Vagina (tissue), 2 donors: ENCODE results near the gene USP32. TPM values are rescaled to one million over a fixed set of nuclear protein-coding genes. Genes with fewer than 3 reads are reported as not detected.

Experiments used
- DNase-seq, 2 donors: peaks; one replicate each; pipeline ENCODE4 v3.0.0-alpha.2; 2017; ENCODE audit errors: extremely low spot score in 2 of 2
- H3K27ac ChIP-seq: fragments of 200-600 bp; sonication (generic); one replicate; pipeline ENCODE4 v1.5.1; 2019
- H3K27me3 ChIP-seq: fragments of 200-600 bp; sonication (generic); one replicate; pipeline ENCODE4 v1.5.1; 2019
- H3K36me3 ChIP-seq, 2 donors: fragments of 200-600 bp; sonication (generic); one replicate each; pipeline ENCODE4 v1.5.1; 2017 to 2019
- H3K4me1 ChIP-seq: fragments of 200-600 bp; sonication (generic); one replicate; pipeline ENCODE4 v1.5.1; 2019
- H3K4me3 ChIP-seq, 2 donors: fragments of 200-600 bp; sonication (generic); 1 replicate in 1 of 2; 2 replicates in 1 of 2; pipeline ENCODE4 v1.5.1; 2016 to 2019
- H3K9me3 ChIP-seq: fragments of 200-600 bp; sonication (generic); one replicate; pipeline ENCODE4 v1.5.1; 2019
- CTCF ChIP-seq, 3 experiments: fragments of 450-650 bp in 2 of 3; fragments of 200-600 bp in 1 of 3; sonication (generic) in 1 of 3; IDR thresholded peaks; one replicate each; pipeline ENCODE4 v1.5.1; 2017 to 2019; ENCODE audit warnings: antibody characterized with exemption in 3 of 3, mild to moderate bottlenecking in 2 of 3, moderate library complexity in 2 of 3
- POLR2A ChIP-seq, 2 donors: fragments of 450-650 bp; IDR thresholded peaks; one replicate each; pipeline ENCODE4 v1.6.1; 2017; ENCODE audit warnings: antibody characterized with exemption in 2 of 2, mild to moderate bottlenecking in 2 of 2, moderate library complexity in 2 of 2
- POLR2AphosphoS5 ChIP-seq, 2 donors: sonication (generic); formaldehyde crosslinking; IDR thresholded peaks; one replicate each; pipeline ENCODE4 v1.9.0; 2017; ENCODE audit warnings: antibody characterized with exemption in 2 of 2, mild to moderate bottlenecking in 2 of 2, low read depth in 1 of 2; ENCODE audit not compliant: insufficient read depth in 1 of 2
- intact Hi-C: fragments of 100-400 bp; cut with DNase I; formaldehyde crosslinking; loops from one replicate; pipeline ENCODE4 v1.15.1; 2023
- total RNA-seq: library from RNA; depleted of rRNA; stranded (reverse); fragments of >200 nt; gene quantifications from one replicate; pipeline ENCODE4 v1.2.3, GENCODE V29; 2016

The USP32 gene
- total RNA-seq, 1 donor from 2014 or later = 63.6 TPM

GRCh38 chr17:60149691-60150582, 242.0 kb downstream of the USP32 start, which contains the start of gene CA4:
Gene CA4, plus strand, starts transcription at chr17:60149973. Its CDS starts 62 bp downstream, at chr17:60150035.
- TF ChIP-seq POLR2AphosphoS5 (IDR thresholded peaks at IDR 0.05; ENCODE audit: insufficient read depth in 1 of 2, low read depth in 1 of 2) (no peak), POLR2A (IDR thresholded peaks at IDR 0.05) (no peak), CTCF (IDR thresholded peaks at IDR 0.05) (no peak)
- DNase-seq = no peak
- intact Hi-C loops = no loop called here
- H3K4me3 ChIP-seq = peak within 1 kb of the TSS; percentile 23 to 43
- H3K27ac ChIP-seq = no peak within 1 kb of the TSS
- H3K9me3 ChIP-seq = no peaks in the 10 kb centered on the region
- H3K4me1 ChIP-seq = peaks cover 32% of the 10 kb centered on the region
- no peaks in the 10 kb centered on the region for H3K36me3 ChIP-seq
- H3K27me3 ChIP-seq = peaks cover 7% of the 10 kb centered on the region

GRCh38 chr17:60148373-60148772, 243.6 kb downstream of the USP32 start:
- Histone ChIP-seq H3K27me3 (peaks cover 7% of the 10 kb centered on the region), H3K36me3 (no peaks in the 10 kb centered on the region), H3K9me3 (no peaks in the 10 kb centered on the region), H3K4me3 (no peak overlapping the region), H3K4me1 (peaks cover 18% of the 10 kb centered on the region), H3K27ac (no peak overlapping the region)
- intact Hi-C loops = no loop called here
- no peak for DNase-seq
- no peak for TF ChIP-seq POLR2A (IDR thresholded peaks at IDR 0.05)
- no peak for TF ChIP-seq POLR2AphosphoS5 (IDR thresholded peaks at IDR 0.05; ENCODE audit: insufficient read depth in 1 of 2, low read depth in 1 of 2)
- TF ChIP-seq CTCF (IDR thresholded peaks at IDR 0.05) = no peak

- DNase-seq = no peak
- intact Hi-C loops = no loop called here
- Histone ChIP-seq H3K27ac (no peak overlapping the region), H3K27me3 (peaks cover 7% of the 10 kb centered on the region), H3K36me3 (no peaks in the 10 kb centered on the region), H3K4me3 (no peak overlapping the region), H3K4me1 (peaks cover 22% of the 10 kb centered on the region), H3K9me3 (no peaks in the 10 kb centered on the region)
- TF ChIP-seq POLR2AphosphoS5 (IDR thresholded peaks at IDR 0.05; ENCODE audit: insufficient read depth in 1 of 2, low read depth in 1 of 2) = no peak
- no peak for TF ChIP-seq CTCF (IDR thresholded peaks at IDR 0.05)
- no peak for TF ChIP-seq POLR2A (IDR thresholded peaks at IDR 0.05)
Observed at GRCh38 chr17:60147553-60148223, 244.2 kb downstream of the USP32 start.

GRCh38 chr17:60146206-60146605, 245.7 kb downstream of the USP32 start:
- peaks cover 7% of the 10 kb centered on the region for H3K27me3 ChIP-seq
- peaks cover 32% of the 10 kb centered on the region for H3K4me1 ChIP-seq
- H3K4me3 ChIP-seq = no peak overlapping the region
- intact Hi-C loops = no loop called here
- no peak for DNase-seq
- no peaks in the 10 kb centered on the region for H3K36me3 ChIP-seq
- no peaks in the 10 kb centered on the region for H3K9me3 ChIP-seq
- H3K27ac ChIP-seq = no peak overlapping the region
- TF ChIP-seq POLR2A (IDR thresholded peaks at IDR 0.05) = no peak
- no peak for TF ChIP-seq CTCF (IDR thresholded peaks at IDR 0.05)
- TF ChIP-seq POLR2AphosphoS5 (IDR thresholded peaks at IDR 0.05; ENCODE audit: insufficient read depth in 1 of 2, low read depth in 1 of 2) = no peak
